K562 (cell line): ENCODE measurements around the gene FAM184B.

Experiments used
- ARNT ChIP-seq, 2 experiments: fragments of 450-650 bp; IDR thresholded peaks; 2 replicates each; pipeline ENCODE4 v1.6.1; 2016; ENCODE audit warnings: mild to moderate bottlenecking in 1 of 2
- ATF1 ChIP-seq, 2 experiments: fragments of 450-650 bp in 1 of 2; IDR thresholded peaks; 2 replicates each; pipeline ENCODE4 v1.6.1; 2016; ENCODE audit warnings: missing compliant biosample characterization in 1 of 2, missing genetic modification characterization in 1 of 2
- EP300 ChIP-seq: IDR thresholded peaks from 2 replicates; pipeline ENCODE4 v1.6.1; 2012; ENCODE audit warnings: low read length, improper control_type of control experiment
- HDAC2 ChIP-seq: fragments of 450-650 bp; IDR thresholded peaks from 2 replicates; pipeline ENCODE4 v1.6.1; 2016; ENCODE audit warnings: mild to moderate bottlenecking
- KDM1A ChIP-seq, 2 experiments: fragments of 450-650 bp; IDR thresholded peaks; 2 replicates each; pipeline ENCODE4 v1.6.1; 2016; ENCODE audit warnings: mild to moderate bottlenecking in 2 of 2
- POLR2AphosphoS2 ChIP-seq: IDR thresholded peaks from 2 replicates; pipeline ENCODE4 v1.6.1; 2012; ENCODE audit warnings: low read length, improper control_type of control experiment
- POLR2AphosphoS5 ChIP-seq: IDR thresholded peaks from 2 replicates; pipeline ENCODE4 v1.6.1; 2011; ENCODE audit warnings: mild to moderate bottlenecking, low read depth, low read length, moderate library complexity; ENCODE audit not compliant: control insufficient read depth, insufficient read depth
- PTRF ChIP-seq: fragments of 450-650 bp; IDR thresholded peaks from 2 replicates; pipeline ENCODE4 v1.6.1; 2016; ENCODE audit warnings: mild to moderate bottlenecking, missing genetic modification characterization, missing compliant biosample characterization
- ZBTB17 ChIP-seq: fragments of 450-650 bp; formaldehyde crosslinking; IDR thresholded peaks from 2 replicates; pipeline ENCODE4 v1.4.0; 2020; ENCODE audit warnings: mild to moderate bottlenecking
- ZBTB8A ChIP-seq: fragments of 450-650 bp; IDR thresholded peaks from 2 replicates; pipeline ENCODE4 v1.6.1; 2018; ENCODE audit warnings: mild to moderate bottlenecking, moderate library complexity; ENCODE audit not compliant: partially characterized antibody
- ZNF274 ChIP-seq: IDR thresholded peaks from 2 replicates; pipeline ENCODE4 v1.6.1; 2011; ENCODE audit warnings: low read depth, mild to moderate bottlenecking, low read length, moderate library complexity, borderline replicate concordance
- TF ChIP-seq, protein P1 (sequence below), 3 experiments: IDR thresholded peaks in 2 of 3; conservative IDR thresholded peaks in 1 of 3; 2 replicates each; pipeline ENCODE4 v1.5.1; 2011 to 2012; ENCODE audit warnings: low read length in 3 of 3, mild to moderate bottlenecking in 3 of 3, control low read depth in 2 of 3, improper control_type of control experiment in 1 of 3, inconsistent platforms in 1 of 3, low read depth in 1 of 3, mixed read lengths in 1 of 3, moderate library complexity in 1 of 3; ENCODE audit not compliant: insufficient read depth in 2 of 3
- TF ChIP-seq, protein P2 (sequence below), 2 experiments: fragments of 450-650 bp in 1 of 2; sonication (generic) in 1 of 2; formaldehyde crosslinking in 1 of 2; IDR thresholded peaks in 1 of 2; conservative IDR thresholded peaks in 1 of 2; 2 replicates each; pipeline versions ENCODE4 v1.6.1 to v1.8.1; 2016 to 2023; ENCODE audit warnings: mild to moderate bottlenecking in 2 of 2, moderate library complexity in 2 of 2, inconsistent platforms in 1 of 2, missing genetic modification reagents in 1 of 2
- TF ChIP-seq, protein P3 (sequence below), 2 experiments: fragments of 450-650 bp; formaldehyde crosslinking in 1 of 2; IDR thresholded peaks; 2 replicates each; pipeline versions ENCODE4 v1.4.0 to v1.6.1; 2014 to 2020; ENCODE audit warnings: mild to moderate bottlenecking in 2 of 2, borderline replicate concordance in 1 of 2, low read depth in 1 of 2

- TF ChIP-seq, protein P1, sequence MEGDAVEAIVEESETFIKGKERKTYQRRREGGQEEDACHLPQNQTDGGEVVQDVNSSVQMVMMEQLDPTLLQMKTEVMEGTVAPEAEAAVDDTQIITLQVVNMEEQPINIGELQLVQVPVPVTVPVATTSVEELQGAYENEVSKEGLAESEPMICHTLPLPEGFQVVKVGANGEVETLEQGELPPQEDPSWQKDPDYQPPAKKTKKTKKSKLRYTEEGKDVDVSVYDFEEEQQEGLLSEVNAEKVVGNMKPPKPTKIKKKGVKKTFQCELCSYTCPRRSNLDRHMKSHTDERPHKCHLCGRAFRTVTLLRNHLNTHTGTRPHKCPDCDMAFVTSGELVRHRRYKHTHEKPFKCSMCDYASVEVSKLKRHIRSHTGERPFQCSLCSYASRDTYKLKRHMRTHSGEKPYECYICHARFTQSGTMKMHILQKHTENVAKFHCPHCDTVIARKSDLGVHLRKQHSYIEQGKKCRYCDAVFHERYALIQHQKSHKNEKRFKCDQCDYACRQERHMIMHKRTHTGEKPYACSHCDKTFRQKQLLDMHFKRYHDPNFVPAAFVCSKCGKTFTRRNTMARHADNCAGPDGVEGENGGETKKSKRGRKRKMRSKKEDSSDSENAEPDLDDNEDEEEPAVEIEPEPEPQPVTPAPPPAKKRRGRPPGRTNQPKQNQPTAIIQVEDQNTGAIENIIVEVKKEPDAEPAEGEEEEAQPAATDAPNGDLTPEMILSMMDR (IDR thresholded peaks at IDR 0.05 in 2 of 3, conservative IDR thresholded peaks at IDR 0.05 in 1 of 3; ENCODE audit: insufficient read depth in 2 of 3, low read depth in 1 of 3, low read length in 3 of 3), result no peak
- TF ChIP-seq KDM1A (IDR thresholded peaks at IDR 0.05) (no peak), ZNF274 (no peak), ZBTB17 (no peak), HDAC2 (no peak), PTRF (tag) (no peak), ARNT (IDR thresholded peaks at IDR 0.05) (no peak), EP300 (no peak), POLR2AphosphoS2 (no peak), ZBTB8A (no peak), POLR2AphosphoS5 (no peak), ATF1 (CRISPR knock-in tag; IDR thresholded peaks at IDR 0.05) (no peak), ATF1 (tag; IDR thresholded peaks at IDR 0.05) (no peak)
- TF ChIP-seq, protein P2, sequence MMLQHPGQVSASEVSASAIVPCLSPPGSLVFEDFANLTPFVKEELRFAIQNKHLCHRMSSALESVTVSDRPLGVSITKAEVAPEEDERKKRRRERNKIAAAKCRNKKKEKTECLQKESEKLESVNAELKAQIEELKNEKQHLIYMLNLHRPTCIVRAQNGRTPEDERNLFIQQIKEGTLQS (IDR thresholded peaks at IDR 0.05), result no peak
- TF ChIP-seq, protein P2 (CRISPR knock-in tag; conservative IDR thresholded peaks at IDR 0.05), result no peak
- TF ChIP-seq, protein P3, sequence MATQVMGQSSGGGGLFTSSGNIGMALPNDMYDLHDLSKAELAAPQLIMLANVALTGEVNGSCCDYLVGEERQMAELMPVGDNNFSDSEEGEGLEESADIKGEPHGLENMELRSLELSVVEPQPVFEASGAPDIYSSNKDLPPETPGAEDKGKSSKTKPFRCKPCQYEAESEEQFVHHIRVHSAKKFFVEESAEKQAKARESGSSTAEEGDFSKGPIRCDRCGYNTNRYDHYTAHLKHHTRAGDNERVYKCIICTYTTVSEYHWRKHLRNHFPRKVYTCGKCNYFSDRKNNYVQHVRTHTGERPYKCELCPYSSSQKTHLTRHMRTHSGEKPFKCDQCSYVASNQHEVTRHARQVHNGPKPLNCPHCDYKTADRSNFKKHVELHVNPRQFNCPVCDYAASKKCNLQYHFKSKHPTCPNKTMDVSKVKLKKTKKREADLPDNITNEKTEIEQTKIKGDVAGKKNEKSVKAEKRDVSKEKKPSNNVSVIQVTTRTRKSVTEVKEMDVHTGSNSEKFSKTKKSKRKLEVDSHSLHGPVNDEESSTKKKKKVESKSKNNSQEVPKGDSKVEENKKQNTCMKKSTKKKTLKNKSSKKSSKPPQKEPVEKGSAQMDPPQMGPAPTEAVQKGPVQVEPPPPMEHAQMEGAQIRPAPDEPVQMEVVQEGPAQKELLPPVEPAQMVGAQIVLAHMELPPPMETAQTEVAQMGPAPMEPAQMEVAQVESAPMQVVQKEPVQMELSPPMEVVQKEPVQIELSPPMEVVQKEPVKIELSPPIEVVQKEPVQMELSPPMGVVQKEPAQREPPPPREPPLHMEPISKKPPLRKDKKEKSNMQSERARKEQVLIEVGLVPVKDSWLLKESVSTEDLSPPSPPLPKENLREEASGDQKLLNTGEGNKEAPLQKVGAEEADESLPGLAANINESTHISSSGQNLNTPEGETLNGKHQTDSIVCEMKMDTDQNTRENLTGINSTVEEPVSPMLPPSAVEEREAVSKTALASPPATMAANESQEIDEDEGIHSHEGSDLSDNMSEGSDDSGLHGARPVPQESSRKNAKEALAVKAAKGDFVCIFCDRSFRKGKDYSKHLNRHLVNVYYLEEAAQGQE (IDR thresholded peaks at IDR 0.05; ENCODE audit: borderline replicate concordance), result no peak
- TF ChIP-seq, protein P3 (CRISPR knock-in tag; IDR thresholded peaks at IDR 0.05; ENCODE audit: low read depth), result no peak
Measured at GRCh38 chr4:17761062-17761461, 20.4 kb downstream of the FAM184B start.
